Measurements from ENCODE around the gene SAMMSON. TPM values are rescaled to one million over a fixed set of nuclear protein-coding genes. Genes with fewer than 3 reads are reported as not detected.

The SAMMSON gene
- total and polyA plus RNA-seq, 2 donors (not counting 1 experiment from before 2014, with no cell fraction given) = not detected

DNA sequence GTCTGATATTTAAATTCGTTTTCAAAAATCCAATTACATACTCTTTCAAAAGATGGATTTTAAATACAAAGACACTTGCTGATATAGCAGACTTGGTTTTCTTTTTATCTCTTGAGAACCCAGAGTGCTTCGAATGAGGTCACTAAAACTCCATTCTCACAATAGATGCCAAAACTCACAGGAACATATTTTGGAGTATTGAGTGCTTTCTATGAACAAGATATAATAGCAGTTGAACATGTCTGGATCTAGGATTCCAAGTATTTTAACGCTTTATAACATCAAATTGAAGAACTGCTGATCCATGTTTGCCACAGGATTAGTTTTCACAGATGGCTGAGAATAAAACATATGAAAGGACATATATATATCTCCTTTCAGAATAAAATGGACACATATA, 113.2 kb downstream of the SAMMSON start:
- Mint-ChIP-seq H3K9me3 (ENCODE audit: insufficient read depth) (no peaks in the 10 kb centered on the region), H3K27me3 (peaks cover 29% of the 10 kb centered on the region), H3K27ac (no peak overlapping the region), H3K4me1 (no peaks in the 10 kb centered on the region), H3K4me3 (no peak overlapping the region)
- Histone ChIP-seq H3K4me2 (replicated peaks; ENCODE audit: low read depth, low read length, poor library complexity, severe bottlenecking) (no peak overlapping the region), H3K36me3 (replicated peaks in 1 of 2; ENCODE audit: control extremely low read depth in 1 of 2, control insufficient read depth in 1 of 2, extremely low read depth in 1 of 2, insufficient read depth in 2 of 2, low read length in 1 of 2) (no peaks in the 10 kb centered on the region), H3K79me2 (ENCODE audit: control insufficient read depth, insufficient read depth, low read length) (no peaks in the 10 kb centered on the region), H3K27ac (ENCODE audit: low read length in 2 of 2) (no peak overlapping the region), H3K27me3 (replicated peaks in 1 of 4; ENCODE audit: control extremely low read depth in 1 of 4, control insufficient read depth in 3 of 4, insufficient read depth in 4 of 4, low read length in 3 of 4) (no peaks in the 10 kb centered on the region), H3K4me1 (ENCODE audit: control insufficient read depth in 2 of 2, insufficient read depth in 2 of 2, low read length in 2 of 2) (no peaks in the 10 kb centered on the region), H3K9me3 (ENCODE audit: control extremely low read depth in 1 of 3, control insufficient read depth in 2 of 3, insufficient read depth in 1 of 3, low read length in 2 of 3) (no peaks in the 10 kb centered on the region), H3K4me3 (ENCODE audit: control extremely low read depth in 1 of 5, extremely low read depth in 1 of 5, insufficient read depth in 1 of 5, low read depth in 2 of 5, low read length in 4 of 5) (no peak overlapping the region), H3K9ac (ENCODE audit: low read length) (no peak overlapping the region), H4K20me1 (ENCODE audit: control insufficient read depth, insufficient read depth, low read length, poor library complexity, severe bottlenecking) (no peaks in the 10 kb centered on the region), H2AFZ (ENCODE audit: insufficient read depth, low read depth, low read length, poor library complexity, severe bottlenecking) (no peak overlapping the region)
- no peak for ATAC-seq (ENCODE audit: low read depth)
- DNase-seq = no peak
- WGBS (ENCODE audit: insufficient coverage) = no CpG with 5 or more reads among the region's 3 CpGs
- POLR2A ChIA-PET = no interaction called here
- CTCF ChIA-PET = no interaction called here
- intact Hi-C loops (cut with micrococcal nuclease) = no loop called here
- TF ChIP-seq EZH2 (IDR thresholded peaks at IDR 0.05; ENCODE audit: borderline replicate concordance, insufficient read depth, low read depth, low read length, poor library complexity, severe bottlenecking) = no peak
- TF ChIP-seq, protein P1, sequence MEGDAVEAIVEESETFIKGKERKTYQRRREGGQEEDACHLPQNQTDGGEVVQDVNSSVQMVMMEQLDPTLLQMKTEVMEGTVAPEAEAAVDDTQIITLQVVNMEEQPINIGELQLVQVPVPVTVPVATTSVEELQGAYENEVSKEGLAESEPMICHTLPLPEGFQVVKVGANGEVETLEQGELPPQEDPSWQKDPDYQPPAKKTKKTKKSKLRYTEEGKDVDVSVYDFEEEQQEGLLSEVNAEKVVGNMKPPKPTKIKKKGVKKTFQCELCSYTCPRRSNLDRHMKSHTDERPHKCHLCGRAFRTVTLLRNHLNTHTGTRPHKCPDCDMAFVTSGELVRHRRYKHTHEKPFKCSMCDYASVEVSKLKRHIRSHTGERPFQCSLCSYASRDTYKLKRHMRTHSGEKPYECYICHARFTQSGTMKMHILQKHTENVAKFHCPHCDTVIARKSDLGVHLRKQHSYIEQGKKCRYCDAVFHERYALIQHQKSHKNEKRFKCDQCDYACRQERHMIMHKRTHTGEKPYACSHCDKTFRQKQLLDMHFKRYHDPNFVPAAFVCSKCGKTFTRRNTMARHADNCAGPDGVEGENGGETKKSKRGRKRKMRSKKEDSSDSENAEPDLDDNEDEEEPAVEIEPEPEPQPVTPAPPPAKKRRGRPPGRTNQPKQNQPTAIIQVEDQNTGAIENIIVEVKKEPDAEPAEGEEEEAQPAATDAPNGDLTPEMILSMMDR (IDR thresholded peaks at IDR 0.05) = no peak

DNA sequence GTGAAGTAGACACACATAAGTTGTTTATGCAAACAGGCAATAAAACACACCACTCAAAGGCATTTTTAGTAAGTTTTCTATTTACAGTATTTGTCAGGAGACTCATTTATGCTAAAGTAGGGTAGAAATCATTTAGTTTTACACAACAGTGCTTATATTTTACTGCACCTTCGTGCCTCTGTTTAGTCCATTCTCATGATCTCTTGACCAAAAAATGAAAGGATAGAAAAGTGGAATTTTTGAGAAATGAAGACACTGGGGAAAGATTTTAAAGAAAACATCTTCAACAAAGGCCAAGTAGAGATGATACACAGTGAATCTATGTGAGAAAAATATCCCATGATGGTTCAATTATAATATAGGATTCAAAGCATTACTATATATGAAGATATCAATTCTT, 114.9 kb downstream of the SAMMSON start:
- Histone ChIP-seq H3K9me3 (ENCODE audit: control extremely low read depth in 1 of 3, control insufficient read depth in 2 of 3, insufficient read depth in 1 of 3, low read length in 2 of 3) (no peaks in the 10 kb centered on the region), H3K9ac (ENCODE audit: low read length) (no peak overlapping the region), H3K4me3 (ENCODE audit: control extremely low read depth in 1 of 5, extremely low read depth in 1 of 5, insufficient read depth in 1 of 5, low read depth in 2 of 5, low read length in 4 of 5) (no peak overlapping the region), H3K79me2 (ENCODE audit: control insufficient read depth, insufficient read depth, low read length) (no peaks in the 10 kb centered on the region), H3K4me2 (replicated peaks; ENCODE audit: low read depth, low read length, poor library complexity, severe bottlenecking) (no peak overlapping the region), H3K27me3 (replicated peaks in 1 of 4; ENCODE audit: control extremely low read depth in 1 of 4, control insufficient read depth in 3 of 4, insufficient read depth in 4 of 4, low read length in 3 of 4) (no peaks in the 10 kb centered on the region), H4K20me1 (ENCODE audit: control insufficient read depth, insufficient read depth, low read length, poor library complexity, severe bottlenecking) (no peaks in the 10 kb centered on the region), H3K4me1 (ENCODE audit: control insufficient read depth in 2 of 2, insufficient read depth in 2 of 2, low read length in 2 of 2) (no peaks in the 10 kb centered on the region), H3K27ac (ENCODE audit: low read length in 2 of 2) (no peak overlapping the region), H2AFZ (ENCODE audit: insufficient read depth, low read depth, low read length, poor library complexity, severe bottlenecking) (no peak overlapping the region), H3K36me3 (replicated peaks in 1 of 2; ENCODE audit: control extremely low read depth in 1 of 2, control insufficient read depth in 1 of 2, extremely low read depth in 1 of 2, insufficient read depth in 2 of 2, low read length in 1 of 2) (no peaks in the 10 kb centered on the region)
- Mint-ChIP-seq H3K9me3 (ENCODE audit: insufficient read depth) (no peaks in the 10 kb centered on the region), H3K27ac (no peak overlapping the region), H3K4me3 (no peak overlapping the region), H3K27me3 (peaks cover 29% of the 10 kb centered on the region), H3K4me1 (no peaks in the 10 kb centered on the region)
- CTCF ChIA-PET = no interaction called here
- TF ChIP-seq, protein P1 (IDR thresholded peaks at IDR 0.05) = no peak
- POLR2A ChIA-PET = no interaction called here
- no CpG with 5 or more reads among the region's 1 CpG for WGBS (ENCODE audit: insufficient coverage)
- DNase-seq (no peak), ATAC-seq (ENCODE audit: low read depth) (no peak)
- intact Hi-C loops (cut with micrococcal nuclease) = no loop called here
